ENCODE data around the gene FBXW12.

DNA sequence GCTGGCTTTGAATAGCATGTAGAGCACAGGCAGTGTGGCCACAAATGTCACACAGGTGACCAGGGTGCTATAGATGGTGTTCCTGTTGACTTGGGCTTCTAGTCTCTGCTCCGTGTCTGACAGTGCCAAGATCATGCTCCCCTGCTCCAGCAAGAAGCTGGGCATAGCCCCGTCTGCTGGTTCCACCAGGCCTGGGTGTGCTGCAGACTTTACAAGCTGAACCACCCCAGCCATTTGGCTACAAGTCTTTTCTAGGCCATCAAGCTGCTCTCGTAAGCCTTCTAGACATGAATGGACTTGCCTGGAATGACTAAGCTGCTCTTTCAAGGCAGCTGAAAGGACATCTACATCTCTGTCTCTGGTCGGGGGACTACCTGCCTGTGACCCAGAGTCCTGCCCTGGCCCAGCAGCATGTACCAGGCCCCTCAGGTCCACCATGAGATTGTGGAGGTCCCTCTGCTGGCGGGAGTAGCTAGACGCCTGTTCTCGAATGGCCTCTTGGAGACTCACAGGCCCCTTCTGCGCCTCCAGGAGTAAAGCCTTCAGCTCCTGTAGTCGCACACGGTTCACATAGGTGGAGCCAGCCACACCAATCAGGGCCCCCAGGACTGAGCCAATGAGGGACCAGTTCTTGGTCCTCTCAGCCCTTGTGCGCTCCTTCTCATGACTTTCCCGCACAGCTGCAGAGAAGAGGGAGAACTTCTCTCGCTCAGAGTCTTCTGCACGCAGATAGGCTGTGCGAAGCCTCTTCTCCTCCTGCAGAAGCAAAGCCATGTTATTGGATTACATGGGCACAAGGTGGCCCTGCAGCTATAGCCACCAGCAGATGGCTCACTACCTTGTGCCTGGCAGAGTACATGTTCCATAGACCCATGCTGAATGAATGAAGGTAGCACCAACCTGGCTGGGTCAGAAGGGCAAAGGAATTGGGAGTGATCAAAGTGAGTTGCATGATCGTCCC, 60.7 kb downstream of the FBXW12 start:
- TF ChIP-seq EZH2phosphoT487 (IDR thresholded peaks at IDR 0.05; ENCODE audit: low read depth) = no peak
- peak; percentile 61 for TF ChIP-seq CTCF (IDR thresholded peaks at IDR 0.05; ENCODE audit: low read depth, low read length)

Data from OCI-LY3 (cell line).